GM18498 (cell line): ENCODE measurements around the gene CABLES2.

ENCODE experiments used
- ATAC-seq: cut with Tn5 transposase; IDR thresholded peaks from one replicate; pipeline ENCODE4 v1.9.1; 2021; ENCODE audit warnings: mild to moderate bottlenecking, moderate library complexity; ENCODE audit not compliant: unreplicated experiment

CABLES2 gene

DNA sequence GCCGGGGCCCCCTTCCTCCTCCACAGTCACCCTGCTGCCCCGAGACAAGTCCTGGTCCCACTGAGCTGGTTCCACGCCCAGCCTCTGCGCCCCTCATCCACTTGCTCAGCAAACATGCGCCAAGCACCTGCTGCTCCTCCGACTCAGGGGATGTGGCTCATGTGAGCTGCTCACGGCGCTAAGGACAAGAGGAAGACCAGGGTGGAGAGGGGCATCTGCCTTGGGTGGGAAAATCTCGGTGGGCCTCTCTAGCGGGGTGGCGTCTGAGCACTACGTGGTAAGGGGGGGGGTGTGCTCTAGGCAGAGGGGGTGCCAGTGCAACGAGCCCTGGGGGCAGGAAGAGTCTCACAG is 44.5 kb downstream of the CABLES2 start:
- no peak for ATAC-seq

DNA sequence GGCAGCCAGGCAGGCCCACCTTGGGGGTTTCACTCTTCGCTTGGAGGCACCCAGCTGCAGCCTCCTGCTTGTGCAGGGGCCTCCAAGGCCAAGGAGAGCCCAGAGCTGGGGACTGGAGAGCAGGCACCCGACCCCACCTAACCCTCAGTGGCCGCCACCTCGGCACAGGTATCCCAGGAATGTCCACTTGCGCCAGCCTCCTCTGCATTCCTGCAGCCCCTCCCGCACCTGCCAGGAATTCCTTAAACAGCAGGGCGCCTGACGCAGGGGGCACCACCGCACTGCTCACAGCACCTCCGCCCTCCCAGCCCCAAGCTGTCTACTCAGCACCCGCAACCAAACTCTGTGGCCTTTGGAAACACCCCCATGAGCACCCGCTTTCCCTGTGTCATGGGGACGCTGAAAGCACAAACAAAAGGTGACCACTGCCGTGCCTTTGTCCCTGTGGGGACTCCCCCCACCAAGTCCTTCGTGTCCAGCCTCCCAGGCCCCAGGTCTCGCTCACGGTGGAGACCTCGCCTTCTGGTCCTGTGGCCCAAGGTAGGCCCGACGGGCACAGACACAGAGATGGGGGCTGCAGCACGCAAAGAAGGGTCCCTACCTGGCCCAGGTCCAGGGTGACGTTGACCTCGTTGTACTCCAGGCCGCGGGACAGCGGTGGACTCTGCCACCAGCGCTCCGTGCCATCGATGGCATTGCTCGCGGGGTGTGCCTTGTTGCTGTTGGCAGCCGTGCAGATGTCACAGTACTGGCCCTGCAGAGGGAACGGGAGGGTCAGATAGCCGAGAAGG is 45.1 kb downstream of the CABLES2 start:
- no peak for ATAC-seq

DNA sequence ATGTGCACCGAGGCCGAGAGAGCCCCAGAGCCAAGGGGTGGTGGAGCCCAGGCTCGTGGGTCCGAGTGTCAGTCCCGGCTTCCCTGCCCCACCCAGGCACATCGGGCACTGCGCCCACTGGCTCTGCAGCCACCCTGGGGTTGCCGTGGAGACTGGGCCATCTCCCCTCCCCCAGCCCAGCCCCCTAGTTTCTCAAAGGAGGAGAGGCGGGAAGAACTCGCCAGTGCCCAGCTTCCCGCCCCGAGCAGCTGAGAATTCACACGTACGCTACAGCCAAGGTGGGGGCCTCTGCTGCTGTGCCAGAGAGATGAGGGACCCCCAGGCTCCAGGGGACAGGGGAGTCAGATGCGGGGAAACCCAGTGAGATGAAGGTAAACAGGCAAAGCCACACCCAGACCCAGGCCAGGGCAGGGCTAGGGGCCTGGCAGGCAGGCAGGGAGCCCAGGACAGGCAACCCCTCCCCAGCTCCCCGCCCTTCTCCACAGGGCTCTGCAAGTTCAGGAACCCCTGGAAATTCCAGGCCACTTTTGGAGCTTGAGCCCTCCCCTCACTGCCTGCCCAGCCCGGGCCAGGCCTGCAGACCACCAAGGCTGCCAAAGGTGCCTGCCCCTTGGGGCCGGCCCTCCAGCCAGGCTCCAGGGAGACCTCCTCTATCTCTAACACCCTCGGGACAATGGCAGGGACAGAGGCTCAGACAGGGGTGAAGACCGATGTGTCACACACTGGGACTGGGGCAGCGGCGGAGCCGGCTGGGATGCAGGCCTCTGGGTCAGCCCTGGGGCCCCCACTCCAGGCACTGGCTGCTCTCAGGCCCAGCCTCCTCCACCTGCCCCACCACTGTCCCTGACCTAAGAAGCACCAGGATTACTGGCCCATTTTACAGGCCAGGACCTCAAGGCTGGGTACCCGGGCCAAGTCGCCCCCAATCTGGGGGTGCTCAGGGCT is 46.0 kb downstream of the CABLES2 start:
- ATAC-seq = no peak

DNA sequence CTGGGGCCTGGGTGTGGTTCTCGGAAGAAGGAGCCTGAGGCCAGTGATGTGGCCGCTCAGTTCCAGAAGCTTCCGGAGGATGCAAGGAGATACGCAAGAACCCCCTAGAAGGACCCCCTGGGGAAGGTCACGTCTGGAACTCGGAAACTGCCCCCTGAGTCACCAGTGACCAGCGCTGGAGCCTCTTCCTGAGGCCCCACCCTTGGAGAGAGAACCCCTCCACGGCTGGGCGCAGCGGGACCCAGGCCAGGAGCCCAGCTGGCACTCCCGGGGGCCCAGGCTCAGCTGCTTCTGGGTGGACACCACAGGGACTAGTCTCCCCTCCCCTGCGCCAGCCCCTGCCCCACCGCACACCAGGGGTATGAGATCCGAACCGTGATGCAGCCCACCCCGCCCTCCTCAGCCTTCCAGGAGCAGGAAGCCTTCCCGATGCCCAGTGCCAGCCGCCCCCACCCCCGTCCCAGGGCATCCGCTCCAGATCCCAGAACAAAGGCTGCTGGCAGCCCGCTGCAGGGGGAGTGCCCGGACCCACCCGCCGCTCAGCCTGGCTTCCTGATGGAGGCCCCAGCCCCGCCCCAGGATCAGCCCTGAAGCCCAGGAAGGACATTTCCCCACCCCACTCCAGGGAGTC is 47.5 kb downstream of the CABLES2 start:
- ATAC-seq = no peak

DNA sequence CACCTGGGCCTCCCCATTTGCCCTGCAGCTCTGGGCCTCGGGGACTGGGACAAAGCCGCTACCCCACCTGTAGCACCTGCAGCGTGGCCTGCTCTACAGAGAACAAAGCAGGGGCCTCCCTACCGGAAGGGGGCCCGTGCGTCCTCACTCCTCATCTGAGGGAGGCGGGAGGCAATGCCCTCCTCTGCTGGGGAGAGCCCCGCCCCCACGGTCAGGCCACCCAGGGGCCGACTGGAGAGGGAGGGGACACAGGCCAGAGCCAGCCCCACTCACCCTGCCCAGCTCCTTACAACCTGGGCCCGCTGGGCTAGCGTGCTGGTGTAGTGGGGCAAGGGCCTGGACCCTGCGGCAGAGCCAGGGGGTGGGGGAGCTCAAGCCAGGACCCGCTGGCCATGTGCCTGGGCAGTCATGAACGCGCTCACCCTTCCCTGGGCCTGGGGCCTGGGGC is 48.0 kb downstream of the CABLES2 start:
- ATAC-seq = no peak

DNA sequence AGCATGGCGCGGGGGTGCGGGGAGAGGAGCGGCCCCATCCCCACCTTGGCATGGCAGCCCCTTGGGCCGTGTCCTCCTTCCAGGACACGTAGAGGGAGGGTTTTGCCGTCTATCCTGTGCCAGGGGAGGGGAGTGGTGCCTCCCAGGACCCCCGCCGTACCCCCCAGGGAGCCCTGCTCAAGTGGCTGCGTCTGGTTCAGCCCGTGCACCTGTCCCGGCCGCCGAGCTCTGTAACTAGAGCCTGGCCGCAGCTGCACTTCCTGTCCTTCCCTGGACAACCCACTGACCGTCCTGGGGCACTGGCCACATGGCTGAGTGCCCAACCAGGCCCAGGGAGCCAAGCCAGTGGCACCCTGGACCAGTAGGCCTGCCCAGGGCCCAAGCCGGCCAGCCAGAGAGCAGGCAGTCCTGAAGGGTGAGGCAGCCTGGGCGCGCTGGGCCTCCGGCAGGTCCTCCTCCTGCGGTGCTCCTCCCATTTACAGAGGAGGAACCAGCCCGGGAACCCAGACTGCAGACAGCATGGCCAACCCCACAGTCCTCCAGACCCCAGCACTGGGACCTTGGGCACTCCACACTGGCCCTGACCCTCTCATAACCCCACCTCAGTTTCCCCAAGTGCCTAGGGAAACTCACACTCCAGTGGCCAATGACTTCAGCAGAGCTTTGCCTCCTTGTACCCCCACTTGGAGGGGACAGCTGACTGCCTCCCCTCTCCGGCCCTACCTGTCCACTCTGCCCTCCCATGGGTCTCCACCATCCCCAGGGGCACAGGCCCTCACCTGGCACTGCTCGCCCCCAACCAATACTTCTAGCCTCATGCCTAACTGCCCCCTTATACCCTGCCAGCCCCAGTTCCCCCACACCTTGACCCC is 48.7 kb downstream of the CABLES2 start:
- ATAC-seq = no peak

DNA sequence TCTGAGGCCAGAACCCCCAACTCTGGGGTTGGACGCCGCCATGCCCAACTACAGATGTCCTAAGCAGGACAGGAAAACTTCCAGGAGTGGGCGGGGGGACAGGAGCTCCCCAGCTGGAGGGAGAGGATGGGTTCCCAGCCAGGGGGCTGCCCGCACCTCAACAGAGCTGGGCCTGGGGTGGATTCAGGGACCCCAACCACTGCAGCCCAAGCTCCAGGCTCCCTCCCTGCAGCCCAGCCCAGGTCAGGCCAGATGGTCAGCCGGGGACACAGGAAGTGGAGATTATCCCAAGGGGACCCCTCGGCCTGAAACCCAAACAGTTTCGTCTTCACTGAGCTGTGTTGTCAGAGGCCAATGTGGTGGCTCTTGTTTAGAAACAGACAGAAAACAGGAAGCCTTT is 49.4 kb downstream of the CABLES2 start:
- no peak for ATAC-seq

DNA sequence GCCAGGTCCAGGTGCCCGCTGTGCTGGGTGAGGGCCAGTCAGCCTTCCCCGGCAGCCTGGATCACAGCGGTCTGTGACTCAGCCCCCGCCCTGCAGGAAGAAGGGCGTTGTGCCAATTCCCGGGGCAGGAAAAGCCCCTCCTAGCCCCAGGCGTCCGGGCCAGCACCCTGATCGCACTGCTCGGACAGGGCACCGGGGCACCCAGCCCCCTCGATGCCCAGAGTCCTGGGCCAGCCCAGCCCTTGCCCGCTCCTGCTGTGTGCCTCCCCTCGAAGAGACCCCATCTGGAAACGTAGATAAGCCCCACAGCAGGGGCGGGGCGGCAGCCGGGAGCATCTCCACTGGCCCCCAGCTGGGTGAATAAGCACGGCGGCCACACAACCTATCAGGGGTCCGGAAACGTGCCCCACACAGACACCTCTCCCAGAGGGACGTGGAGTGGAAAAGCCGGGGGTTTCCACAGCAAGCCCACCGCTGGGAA is 49.9 kb downstream of the CABLES2 start:
- ATAC-seq = no peak

DNA sequence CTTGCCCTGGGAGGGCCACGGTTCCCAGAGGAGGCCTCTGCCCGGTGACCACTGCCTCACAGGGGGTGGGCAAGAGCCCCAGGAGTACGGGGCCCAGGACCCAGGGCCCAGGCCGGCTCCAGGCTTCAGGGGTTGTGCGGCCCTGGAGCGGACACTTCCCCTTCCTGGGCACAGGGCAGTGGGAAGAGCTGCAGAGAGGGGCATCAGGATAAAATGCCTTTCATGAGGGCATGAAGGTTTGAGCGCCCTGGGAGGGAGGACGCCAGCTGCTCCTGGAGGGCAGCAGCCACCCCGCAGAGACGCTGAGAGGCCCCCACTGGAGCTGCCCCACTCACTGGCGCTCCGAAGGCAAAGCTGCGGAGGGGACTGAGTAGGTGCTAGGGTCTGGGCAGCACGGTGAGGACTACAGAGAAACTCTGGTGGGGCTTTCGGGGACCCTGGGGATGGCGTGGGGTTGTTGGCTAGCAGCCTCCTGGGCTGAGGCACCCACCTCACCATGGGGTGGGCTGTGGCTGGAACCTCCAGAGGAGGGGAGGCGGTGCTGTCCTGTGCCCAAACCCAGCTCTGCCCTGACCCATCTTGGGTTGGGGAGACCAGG is 50.4 kb downstream of the CABLES2 start:
- ATAC-seq = no peak

DNA sequence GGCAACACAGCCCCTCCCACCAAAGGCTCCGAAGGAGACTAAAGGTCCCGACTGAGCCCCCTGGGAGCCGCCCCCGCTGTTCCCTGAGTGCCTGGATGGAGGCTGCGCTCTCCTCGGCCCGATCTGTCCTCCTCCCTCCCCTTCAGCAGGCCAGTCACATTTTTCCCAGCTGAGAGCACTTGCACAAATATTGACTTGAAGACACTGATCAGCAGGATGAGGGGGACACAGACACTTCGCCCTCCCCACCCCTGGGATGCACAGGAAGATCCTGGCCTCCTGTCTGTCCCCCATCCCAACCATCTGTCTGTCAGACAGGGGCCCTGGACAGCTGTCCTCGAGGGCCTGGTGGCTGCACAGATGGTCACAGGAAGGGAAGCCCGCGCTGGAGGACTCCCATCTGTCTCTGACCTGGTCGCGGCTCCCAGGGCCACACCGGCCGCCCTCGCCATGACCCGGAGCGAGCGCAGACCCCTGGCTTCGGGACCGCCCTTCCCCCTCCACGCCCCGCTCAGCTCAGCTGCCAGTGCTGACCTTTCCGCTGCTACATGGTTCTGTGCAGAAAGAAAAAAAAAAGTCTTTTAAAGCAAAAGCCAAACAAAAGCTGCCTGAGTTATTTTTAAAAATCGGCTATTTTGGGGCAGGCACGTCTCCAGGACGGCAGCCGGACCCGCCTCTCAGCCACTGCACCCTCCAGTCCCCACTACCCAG is 51.1 kb downstream of the CABLES2 start:
- no peak for ATAC-seq

DNA sequence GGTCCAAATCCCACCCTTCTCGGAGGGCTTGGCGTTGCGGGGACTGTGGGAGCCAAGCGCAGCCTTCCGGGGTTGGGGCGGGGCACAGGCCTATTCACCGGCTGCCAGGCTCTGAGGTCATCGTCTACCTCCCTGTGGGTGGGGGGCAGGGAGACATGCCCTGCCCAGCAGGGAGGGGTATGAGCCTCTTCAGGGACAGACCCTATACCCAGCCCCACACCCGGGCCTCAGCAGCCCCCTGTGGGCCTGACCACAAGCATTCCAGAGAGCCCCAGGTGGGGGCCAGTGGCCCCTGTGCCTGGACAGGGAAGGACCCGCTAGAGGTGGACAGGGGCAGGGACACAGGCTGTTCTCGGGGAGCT is 51.6 kb downstream of the CABLES2 start:
- no peak for ATAC-seq

DNA sequence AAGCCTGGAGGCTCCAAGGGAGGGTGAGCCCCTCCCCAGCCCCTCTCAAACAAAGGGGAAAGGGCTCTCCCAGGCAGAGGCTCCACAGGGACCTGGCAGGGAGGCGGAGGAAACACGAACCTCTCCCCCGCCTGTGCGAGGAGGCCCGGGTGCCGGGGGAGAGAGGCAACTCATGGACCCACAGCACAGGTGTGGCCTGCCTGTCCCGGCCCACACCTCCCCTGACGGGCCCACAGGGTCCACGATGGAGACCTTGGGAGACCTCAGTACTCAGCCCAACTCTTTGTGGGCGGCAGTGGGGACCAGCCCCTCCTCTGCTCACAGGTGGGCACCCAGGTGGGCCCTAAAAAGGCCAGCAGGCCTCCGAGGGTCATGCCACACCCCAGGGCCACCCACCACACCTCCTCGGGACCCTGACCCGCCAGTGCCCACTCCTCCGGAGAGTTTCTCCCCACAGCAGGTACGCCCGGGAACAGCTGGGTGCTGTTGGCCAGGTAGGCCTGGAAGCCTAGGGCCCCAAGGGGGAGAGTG is 52.2 kb downstream of the CABLES2 start:
- no peak for ATAC-seq

DNA sequence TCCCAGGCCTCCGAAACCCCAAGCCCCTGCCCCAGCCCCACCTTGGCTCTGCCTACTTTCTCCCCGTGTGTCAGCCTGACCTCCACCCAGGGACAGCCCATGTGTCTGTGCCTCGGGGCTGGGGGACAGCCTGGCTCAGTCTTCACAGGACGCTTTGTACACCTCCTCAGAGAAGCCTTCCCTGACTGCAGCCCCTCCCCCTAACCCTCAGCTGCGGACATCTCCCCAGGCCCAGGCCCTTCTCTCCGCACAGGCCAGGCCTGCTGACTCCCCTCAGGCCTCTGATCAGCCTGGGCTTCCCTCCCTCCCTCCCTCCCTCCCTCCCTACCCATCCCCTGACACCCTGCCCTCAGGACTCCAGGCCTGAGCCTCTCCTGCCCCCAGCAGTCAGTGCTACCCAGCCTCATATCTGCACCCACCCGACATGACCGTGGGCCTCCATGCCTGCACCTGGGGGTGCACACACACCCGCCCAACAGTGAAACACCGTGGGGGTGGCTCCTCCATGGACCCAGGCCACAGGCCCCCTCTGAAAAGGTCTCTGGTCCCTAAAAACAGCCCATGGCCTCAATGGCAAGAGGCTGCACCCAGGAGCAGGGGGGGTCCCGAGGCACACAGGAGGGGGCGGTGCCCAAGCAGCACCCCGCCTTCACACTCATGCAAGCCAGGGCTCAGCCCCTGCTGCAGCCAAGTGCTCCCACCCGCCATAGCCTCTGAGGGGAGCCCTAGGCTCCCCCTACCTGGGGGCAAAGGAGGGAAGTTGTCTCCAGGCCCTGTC is 52.9 kb downstream of the CABLES2 start:
- no peak for ATAC-seq

DNA sequence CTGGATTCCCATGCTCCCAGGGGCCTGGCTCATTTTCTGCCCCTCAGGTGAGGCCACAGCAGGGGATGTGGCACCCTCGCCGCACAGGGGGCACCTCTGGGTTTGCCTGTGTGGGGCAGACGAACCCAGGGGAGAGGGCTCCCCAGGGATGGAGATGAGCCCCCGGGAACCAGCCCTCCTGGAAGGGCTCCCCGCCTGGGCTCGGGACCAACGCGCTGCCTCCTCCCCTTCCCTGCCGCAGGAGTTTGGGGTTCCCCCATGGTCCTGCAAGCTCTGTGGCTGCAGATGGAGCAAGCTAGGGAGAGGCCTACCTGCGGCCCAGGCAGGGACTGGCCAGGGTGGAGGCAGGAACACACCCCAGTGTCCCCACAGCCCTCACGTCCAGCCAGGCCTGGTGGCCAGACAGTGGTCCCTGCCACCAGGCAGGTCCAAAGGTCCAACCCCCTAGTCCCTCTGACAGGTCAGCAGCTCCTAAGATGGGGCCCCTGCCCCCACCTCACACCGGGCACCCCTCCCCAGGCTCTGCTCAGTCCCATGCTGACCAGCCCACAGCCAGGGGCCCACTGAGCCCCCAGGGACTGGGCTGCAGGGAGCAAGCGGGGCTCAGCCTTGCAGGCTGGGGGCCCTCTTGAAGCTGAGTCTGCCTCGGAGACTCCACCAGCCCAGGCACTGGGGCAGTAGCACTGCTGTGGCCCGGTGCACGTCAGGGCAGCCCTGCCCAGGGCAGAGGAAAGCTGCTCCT is 53.6 kb downstream of the CABLES2 start:
- ATAC-seq = no peak

DNA sequence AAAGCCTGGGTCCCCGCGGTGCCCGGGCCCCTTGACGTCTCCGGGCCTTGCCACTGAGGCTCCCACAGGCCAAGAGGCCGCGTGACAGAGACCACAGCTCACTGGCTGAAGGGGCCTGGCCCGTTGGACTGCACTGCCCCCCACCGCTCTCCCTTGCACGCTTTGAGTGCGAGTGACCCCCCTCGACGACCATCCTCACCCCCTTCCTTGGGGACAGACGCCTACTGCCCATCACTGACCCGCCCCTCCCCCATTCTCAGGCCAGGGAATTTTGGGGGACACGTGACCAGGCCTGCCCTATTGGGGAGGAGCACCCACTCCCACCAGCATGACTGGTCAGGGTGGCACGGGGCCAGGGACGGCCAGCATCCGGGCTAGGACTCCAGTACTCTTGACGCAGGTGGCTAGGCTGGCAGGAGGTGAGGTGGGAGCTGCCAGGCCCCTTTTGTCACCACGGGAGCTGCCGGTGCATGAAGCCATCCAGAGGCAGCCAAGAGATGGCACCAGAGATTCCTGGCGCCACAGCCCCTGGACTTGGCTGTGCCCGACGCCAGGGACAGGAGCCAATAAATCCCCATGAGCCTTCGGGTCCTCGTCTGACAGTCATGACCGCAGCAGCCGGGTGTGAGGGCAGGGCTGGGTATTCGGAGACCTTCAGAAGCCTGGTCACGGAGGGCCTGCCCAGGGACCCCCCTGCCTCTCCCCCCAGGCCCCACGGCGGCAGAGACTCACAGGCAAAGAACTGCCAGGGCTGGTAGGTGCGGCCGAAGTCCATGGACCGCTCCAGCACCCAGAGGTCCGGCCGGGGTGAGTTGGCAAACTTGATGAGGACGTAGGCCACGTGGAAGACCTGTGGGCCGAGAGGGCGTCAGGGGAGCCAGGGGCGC is 54.4 kb downstream of the CABLES2 start:
- ATAC-seq = no peak

DNA sequence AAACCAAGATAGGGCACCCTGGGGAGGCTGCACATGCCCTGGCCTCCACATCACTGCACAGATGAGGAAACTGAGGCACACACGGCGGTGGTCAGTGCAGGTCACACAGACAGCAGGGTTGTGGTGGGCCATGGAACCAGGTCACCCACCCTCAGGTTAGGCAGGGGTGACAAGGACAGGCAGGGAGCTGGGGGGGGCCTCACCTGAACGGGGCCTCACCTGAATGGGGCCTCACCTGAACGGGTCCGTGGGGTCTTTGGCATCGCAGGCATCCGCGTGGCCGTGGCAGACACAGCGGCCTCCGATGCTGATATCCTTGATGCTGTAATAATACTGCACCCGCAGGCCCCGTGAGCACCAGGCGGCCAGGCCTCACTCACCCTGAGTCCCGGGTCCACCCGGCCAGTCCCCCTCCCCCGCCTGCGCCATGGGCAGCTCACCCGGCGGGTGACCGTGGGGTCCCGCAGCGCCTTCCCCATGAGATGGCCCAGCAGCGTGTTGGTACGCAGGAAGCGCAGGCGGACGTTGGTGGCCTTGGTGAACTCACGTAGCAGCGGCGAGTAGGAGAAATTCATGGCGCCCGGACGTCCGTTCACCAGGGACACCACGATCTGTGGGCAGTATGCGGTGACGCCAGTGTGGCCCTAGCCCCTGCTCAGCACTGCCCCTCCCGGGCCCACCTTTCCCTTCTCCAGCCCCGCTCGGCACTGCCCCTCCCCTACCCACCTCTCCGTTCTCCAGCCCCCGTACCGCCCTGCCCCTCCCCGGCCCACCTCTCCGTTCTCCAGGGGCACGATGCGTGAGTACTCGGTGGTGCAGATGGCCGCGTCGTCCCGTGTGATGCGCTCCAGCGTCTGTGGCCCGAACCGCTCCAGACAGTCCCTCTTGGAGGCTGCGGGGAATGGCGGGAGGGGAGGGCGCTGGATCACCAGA is 55.4 kb downstream of the CABLES2 start:
- ATAC-seq = no peak
